Bronchial epithelial cell (primary cell): Measurements from ENCODE around the gene EIF4G3. TPM values are rescaled to one million over a fixed set of nuclear protein-coding genes. Genes with fewer than 3 reads are reported as not detected.
"Not testable (repeated sequence)": the region's sequence is repeated elsewhere in the genome, so short reads cannot be mapped to it uniquely, and the experiment has no call there.

ENCODE experiments used
- DNase-seq: peaks from one replicate; pipeline ENCODE4 v3.0.0-alpha.2; 2010; ENCODE audit warnings: low read depth
- FAIRE-seq: peaks from 2 replicates; lab custom pipeline; 2011; peaks lifted over from hg19 to GRCh38; lab: Jason Lieb, UNC
- H3K27me3 ChIP-seq: 2 replicates; pipeline ENCODE4 v1.5.1; 2011; ENCODE audit warnings: low read length; ENCODE audit not compliant: control insufficient read depth, insufficient read depth
- H3K36me3 ChIP-seq: 2 replicates; pipeline ENCODE4 v1.5.1; 2011; ENCODE audit warnings: low read length; ENCODE audit not compliant: control insufficient read depth, insufficient read depth
- H3K4me3 ChIP-seq: 2 replicates; pipeline ENCODE4 v1.5.1; 2011; ENCODE audit warnings: mild to moderate bottlenecking, low read depth, low read length, control low read depth
- total RNA-seq: library from RNA; depleted of rRNA; stranded (reverse); fragments of >200 nt; gene quantifications from 2 replicates; pipeline ENCODE4 v1.2.1, GENCODE V29; 2014
- TF ChIP-seq, protein P1 (sequence below): IDR thresholded peaks from 2 replicates; pipeline ENCODE4 v1.5.1; 2011; ENCODE audit warnings: mild to moderate bottlenecking, moderate library complexity, low read length, control low read depth, inconsistent platforms; ENCODE audit not compliant: insufficient read depth, severe bottlenecking

Gene EIF4G3
- total RNA-seq, 1 donor from 2014 or later = 20.5 TPM

DNA sequence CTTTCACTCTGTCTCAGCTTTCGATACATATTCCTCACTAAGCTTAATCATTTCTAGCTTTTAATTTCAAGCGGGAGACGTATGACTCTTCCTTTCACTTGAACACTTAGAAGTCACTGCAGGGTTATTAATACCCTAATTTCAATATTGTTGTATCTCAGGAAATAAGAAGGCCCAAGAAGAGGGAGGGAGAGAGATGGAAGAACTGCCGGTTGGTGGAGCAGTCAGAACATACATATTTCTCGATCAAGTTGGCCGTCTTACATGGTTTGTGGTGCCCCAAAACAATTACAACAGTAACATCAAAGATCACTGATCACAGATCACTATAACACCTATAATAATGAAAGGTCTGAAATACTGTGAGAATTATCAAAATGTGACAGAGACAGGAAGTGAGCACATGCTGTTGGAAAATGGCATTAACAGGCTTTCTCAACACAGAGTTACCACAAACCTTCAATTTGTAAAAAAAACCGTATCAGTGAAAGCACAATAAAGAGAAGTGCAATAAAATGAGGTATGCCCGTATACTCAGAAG is 244.2 kb downstream of the EIF4G3 start:
- TF ChIP-seq, protein P1, sequence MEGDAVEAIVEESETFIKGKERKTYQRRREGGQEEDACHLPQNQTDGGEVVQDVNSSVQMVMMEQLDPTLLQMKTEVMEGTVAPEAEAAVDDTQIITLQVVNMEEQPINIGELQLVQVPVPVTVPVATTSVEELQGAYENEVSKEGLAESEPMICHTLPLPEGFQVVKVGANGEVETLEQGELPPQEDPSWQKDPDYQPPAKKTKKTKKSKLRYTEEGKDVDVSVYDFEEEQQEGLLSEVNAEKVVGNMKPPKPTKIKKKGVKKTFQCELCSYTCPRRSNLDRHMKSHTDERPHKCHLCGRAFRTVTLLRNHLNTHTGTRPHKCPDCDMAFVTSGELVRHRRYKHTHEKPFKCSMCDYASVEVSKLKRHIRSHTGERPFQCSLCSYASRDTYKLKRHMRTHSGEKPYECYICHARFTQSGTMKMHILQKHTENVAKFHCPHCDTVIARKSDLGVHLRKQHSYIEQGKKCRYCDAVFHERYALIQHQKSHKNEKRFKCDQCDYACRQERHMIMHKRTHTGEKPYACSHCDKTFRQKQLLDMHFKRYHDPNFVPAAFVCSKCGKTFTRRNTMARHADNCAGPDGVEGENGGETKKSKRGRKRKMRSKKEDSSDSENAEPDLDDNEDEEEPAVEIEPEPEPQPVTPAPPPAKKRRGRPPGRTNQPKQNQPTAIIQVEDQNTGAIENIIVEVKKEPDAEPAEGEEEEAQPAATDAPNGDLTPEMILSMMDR = no peak
- DNase-seq (no peak), FAIRE-seq (no peak)
- no peaks in the 10 kb centered on the region for H3K27me3 ChIP-seq
- H3K4me3 ChIP-seq = no peak overlapping the region
- H3K36me3 ChIP-seq = no peaks in the 10 kb centered on the region

DNA sequence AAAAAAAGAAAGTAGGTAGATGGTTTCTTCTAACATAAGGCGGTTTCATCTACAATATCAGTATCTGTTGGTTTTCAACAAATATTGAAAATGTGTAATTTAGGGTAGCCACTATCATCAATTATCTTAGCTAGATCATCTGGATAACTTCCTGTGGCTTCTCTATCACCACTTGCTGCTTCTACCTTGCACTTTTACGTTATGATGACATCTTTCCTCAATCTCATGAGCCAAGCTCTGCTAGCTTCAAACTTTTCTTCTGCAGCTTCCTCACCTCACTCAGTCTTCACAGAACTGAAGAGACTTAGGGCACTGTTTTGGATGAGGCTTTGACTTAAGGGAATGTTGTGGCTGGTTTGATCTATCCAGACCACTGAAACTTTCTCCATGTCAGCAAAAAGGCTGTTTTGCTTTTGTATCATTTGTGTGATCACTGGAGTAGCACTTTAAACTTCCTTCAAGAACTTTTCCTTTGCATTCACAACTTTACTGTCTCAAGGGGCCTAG is 244.7 kb downstream of the EIF4G3 start:
- no peaks in the 10 kb centered on the region for H3K36me3 ChIP-seq
- H3K4me3 ChIP-seq = no peak overlapping the region
- TF ChIP-seq, protein P1 = no peak
- no peaks in the 10 kb centered on the region for H3K27me3 ChIP-seq
- DNase-seq = no peak
- FAIRE-seq = no peak

DNA sequence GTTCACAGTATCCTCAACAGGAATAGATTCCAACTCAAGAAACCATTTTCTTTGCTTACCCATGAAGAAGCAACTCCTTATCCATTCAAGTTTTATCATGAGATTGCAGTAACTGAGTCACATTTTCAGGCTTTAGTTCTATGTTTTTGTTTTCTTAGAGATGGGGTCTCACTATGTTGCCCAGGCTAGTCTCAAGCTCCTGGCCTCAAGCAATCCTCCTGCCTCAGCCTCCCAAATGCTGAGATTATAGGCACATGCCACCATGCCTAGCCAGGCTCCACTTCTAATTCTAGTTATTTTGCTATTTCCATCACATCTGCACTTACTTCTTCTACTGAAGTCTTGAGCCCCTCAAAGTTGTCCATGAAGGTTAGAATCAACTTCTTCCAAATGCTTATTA is 246.3 kb downstream of the EIF4G3 start:
- no peaks in the 10 kb centered on the region for H3K36me3 ChIP-seq
- no peaks in the 10 kb centered on the region for H3K27me3 ChIP-seq
- no peak for DNase-seq
- no peak for FAIRE-seq
- TF ChIP-seq, protein P1 = no peak
- H3K4me3 ChIP-seq = no peak overlapping the region

DNA sequence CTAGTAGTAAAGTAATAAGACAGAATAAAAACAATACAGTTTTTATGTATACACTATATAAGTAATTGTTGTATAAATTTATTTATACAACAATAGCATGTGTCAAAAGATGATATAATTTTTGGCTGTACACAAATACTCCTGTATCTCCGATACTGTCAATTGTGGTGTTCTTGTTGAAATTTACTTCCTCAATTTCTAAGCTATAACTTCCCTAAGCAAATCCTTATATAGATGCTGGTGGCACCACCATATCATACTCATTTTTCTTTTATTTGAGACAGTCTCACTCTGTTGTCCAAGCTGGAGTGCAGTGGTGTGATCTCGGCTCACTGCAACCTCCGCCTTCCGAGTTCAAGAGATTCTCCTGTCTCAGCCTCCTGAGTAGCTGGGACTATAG is 248.6 kb downstream of the EIF4G3 start:
- DNase-seq (no peak), FAIRE-seq (no peak)
- Histone ChIP-seq H3K4me3 (no peak overlapping the region), H3K27me3 (no peaks in the 10 kb centered on the region), H3K36me3 (no peaks in the 10 kb centered on the region)
- TF ChIP-seq, protein P1 = no peak

DNA sequence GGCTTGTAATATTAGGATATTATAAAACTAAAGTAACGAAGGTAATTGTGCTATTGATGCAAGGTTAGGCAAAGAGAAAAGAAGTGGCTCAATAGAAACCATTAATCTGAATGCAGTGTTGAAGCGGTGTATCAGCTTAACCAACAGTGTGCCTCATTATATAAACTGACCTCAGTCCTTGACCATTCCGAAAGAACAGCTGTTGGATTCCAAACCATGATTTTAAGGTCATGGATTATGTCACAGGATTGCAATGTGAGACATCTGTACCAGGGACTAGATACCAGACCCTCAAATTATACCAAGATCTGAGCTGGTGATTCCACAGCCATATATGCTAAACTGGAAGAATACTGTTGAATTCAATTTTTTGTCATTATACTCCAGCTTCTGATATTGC is 255.4 kb downstream of the EIF4G3 start:
- Histone ChIP-seq H3K27me3 (no peaks in the 10 kb centered on the region), H3K4me3 (no peak overlapping the region), H3K36me3 (no peaks in the 10 kb centered on the region)
- no peak for DNase-seq
- FAIRE-seq = no peak
- TF ChIP-seq, protein P1 = no peak

DNA sequence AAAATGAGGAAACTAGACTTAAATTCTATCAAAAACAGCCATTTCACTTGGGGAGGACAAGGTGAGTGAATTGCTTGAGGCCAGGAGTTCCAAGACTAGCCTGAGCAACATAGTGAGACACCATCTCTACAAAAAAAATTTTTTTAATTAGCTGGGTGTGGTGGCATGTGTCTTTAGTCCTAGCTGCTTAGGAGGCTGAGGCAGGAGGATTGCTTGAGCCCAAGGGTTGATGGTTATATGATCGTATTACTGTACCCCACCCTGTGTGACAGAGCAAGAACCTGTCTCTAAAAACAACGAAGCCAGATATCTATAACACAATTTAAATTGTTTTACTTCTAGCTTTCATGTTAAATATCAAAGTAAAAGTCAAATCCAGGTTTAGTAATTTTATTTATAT is 263.5 kb downstream of the EIF4G3 start:
- no peak for DNase-seq
- FAIRE-seq = no peak
- Histone ChIP-seq H3K27me3 (no peaks in the 10 kb centered on the region), H3K36me3 (no peaks in the 10 kb centered on the region), H3K4me3 (no peak overlapping the region)
- TF ChIP-seq, protein P1 = no peak

DNA sequence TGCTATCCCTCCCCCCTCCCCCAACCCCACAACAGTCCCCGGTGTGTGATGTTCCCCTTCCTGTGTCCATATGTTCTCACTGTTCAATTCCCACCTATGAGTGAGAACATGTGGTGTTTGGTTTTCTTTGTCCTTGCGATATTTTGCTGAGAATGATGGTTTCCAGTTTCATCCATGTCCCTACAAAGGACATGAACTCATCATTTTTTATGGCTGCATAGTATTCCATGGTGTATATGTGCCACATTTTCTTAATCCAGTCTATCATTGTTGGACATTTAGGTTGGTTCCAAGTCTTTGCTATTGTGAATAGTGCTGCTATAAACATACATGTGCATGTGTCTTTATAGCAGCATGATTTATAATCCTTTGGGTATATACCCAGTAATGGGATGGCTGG is 269.2 kb downstream of the EIF4G3 start:
- not testable (repeated sequence) for H3K27me3 ChIP-seq, H3K36me3 ChIP-seq, FAIRE-seq, DNase-seq, H3K4me3 ChIP-seq
